ENCODE data around the gene CUBN.

GRCh38 chr10:17047908-17048307, 81.7 kb downstream of the CUBN start:
- no peak for TF ChIP-seq POLR2A (IDR thresholded peaks at IDR 0.05)
- TF ChIP-seq CTCF (IDR thresholded peaks at IDR 0.05 in 4 of 5, conservative IDR thresholded peaks at IDR 0.05 in 1 of 5), result no peak

Measured in gastrocnemius medialis (tissue), 4 donors.